Glutamatergic neuron (in vitro differentiated cells): ENCODE results near the gene DHDDS. TPM values are rescaled to one million over a fixed set of nuclear protein-coding genes. Genes with fewer than 3 reads are reported as not detected.

Experiments used
- DNase-seq: peaks from one replicate; pipeline ENCODE4 v3.0.0; 2022
- H3K27ac Mint-ChIP-seq: one replicate; pipeline ENCODE4 v1.8.0; 2020; ENCODE audit warnings: mild to moderate bottlenecking, mixed read lengths, inconsistent platforms; ENCODE audit not compliant: unreplicated experiment
- H3K27me3 Mint-ChIP-seq: one replicate; pipeline ENCODE4 v1.8.0; 2020; ENCODE audit warnings: mild to moderate bottlenecking, moderate library complexity, mixed read lengths, inconsistent platforms; ENCODE audit not compliant: unreplicated experiment
- H3K36me3 Mint-ChIP-seq: one replicate; pipeline ENCODE4 v1.8.0; 2020; ENCODE audit warnings: mild to moderate bottlenecking, mixed read lengths, inconsistent platforms; ENCODE audit not compliant: unreplicated experiment
- H3K4me1 Mint-ChIP-seq: one replicate; pipeline ENCODE4 v1.8.0; 2020; ENCODE audit warnings: mild to moderate bottlenecking, low read depth, mixed read lengths, inconsistent platforms; ENCODE audit not compliant: unreplicated experiment
- H3K4me3 Mint-ChIP-seq: one replicate; pipeline ENCODE4 v1.8.0; 2020; ENCODE audit warnings: mild to moderate bottlenecking, mixed read lengths, inconsistent platforms; ENCODE audit not compliant: unreplicated experiment
- H3K9me3 Mint-ChIP-seq: one replicate; pipeline ENCODE4 v1.8.0; 2020; ENCODE audit warnings: mild to moderate bottlenecking, moderate library complexity, mixed read lengths, inconsistent platforms; ENCODE audit not compliant: unreplicated experiment
- total RNA-seq: library from RNA; stranded (reverse); fragmentation: NEBNext Ultra II Directional; extraction: Animal tissue kit (Norgen Biotek cat#: 25700); gene quantifications from one replicate; pipeline ENCODE4 v1.2.1, GENCODE V29; 2021; ENCODE audit not compliant: unreplicated experiment
- TF ChIP-seq, protein P1 (sequence below): fragments of 200-600 bp; sonication (generic); IDR thresholded peaks from one replicate; pipeline ENCODE4 v1.5.0; 2021; ENCODE audit not compliant: partially characterized antibody, unreplicated experiment

The DHDDS gene
- total RNA-seq, 1 donor from 2014 or later, result 64.6 TPM

DNA sequence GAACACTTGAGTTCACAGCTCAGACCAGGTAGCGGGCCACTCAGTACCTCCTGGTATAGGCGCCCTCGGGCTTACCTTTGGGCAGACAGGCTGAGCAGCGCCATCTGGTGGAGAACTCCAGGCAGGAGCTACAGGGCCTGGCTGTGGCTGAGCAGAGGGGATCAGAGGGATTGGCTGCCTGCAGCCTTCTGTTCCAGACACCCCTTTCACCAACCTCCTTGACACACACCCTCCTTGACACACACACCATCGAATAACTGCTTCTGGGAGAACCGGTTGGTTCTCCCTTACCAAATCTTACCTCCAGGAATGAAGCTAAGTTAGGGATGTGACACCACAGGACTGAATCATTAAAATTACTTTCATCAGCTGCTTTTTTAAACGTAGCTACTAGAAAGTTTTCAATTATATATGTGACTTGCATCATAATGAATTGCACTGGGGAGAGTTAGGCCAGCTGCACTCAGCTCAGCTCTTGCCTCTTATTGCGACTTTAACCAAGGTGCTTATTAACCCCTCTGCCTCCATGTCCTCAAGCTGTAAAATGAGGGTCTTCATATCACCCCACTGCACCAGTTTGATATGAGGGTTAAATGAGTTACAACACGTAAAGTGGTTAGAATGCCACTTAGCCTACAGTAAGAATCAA is 14.9 kb upstream of the DHDDS start:
- peak overlapping the region; percentile 34 for H3K4me3 Mint-ChIP-seq
- peaks cover 18% of the 10 kb centered on the region for H3K4me1 Mint-ChIP-seq
- peaks cover 3% of the 10 kb centered on the region for H3K27me3 Mint-ChIP-seq
- H3K36me3 Mint-ChIP-seq, result no peaks in the 10 kb centered on the region
- H3K9me3 Mint-ChIP-seq, result peaks cover 2% of the 10 kb centered on the region
- no peak overlapping the region for H3K27ac Mint-ChIP-seq
- DNase-seq, result peak; percentile 89
- TF ChIP-seq, protein P1, sequence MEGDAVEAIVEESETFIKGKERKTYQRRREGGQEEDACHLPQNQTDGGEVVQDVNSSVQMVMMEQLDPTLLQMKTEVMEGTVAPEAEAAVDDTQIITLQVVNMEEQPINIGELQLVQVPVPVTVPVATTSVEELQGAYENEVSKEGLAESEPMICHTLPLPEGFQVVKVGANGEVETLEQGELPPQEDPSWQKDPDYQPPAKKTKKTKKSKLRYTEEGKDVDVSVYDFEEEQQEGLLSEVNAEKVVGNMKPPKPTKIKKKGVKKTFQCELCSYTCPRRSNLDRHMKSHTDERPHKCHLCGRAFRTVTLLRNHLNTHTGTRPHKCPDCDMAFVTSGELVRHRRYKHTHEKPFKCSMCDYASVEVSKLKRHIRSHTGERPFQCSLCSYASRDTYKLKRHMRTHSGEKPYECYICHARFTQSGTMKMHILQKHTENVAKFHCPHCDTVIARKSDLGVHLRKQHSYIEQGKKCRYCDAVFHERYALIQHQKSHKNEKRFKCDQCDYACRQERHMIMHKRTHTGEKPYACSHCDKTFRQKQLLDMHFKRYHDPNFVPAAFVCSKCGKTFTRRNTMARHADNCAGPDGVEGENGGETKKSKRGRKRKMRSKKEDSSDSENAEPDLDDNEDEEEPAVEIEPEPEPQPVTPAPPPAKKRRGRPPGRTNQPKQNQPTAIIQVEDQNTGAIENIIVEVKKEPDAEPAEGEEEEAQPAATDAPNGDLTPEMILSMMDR, result peak; percentile 90

DNA sequence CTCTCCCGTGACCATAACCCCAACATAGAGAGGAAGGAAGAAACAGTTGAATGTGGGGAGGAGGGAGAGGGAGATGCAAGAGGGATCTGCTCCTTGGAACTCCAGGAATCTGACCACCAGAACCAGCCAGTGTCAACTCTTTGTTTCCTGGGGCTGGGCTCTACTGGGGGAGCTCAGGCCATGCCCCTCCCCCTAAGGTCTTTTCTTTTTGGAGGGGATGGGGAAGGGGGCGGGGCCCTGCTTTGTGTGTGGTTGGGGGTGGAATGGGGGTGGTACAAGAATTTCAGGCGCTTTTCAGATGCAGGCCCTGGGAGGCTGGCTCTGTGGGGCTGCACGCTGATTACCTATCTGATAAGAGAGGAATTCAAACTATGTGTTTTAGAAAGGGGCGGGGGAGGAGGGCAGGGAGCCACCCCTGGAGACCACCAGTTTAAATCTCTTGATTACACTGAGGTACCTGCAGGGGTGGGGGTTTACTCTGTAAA is 13.2 kb upstream of the DHDDS start:
- Mint-ChIP-seq H3K9me3 (peaks cover 2% of the 10 kb centered on the region), H3K27me3 (peaks cover 2% of the 10 kb centered on the region), H3K36me3 (no peaks in the 10 kb centered on the region), H3K4me1 (peaks cover 11% of the 10 kb centered on the region), H3K4me3 (peak overlapping the region; percentile 46), H3K27ac (no peak overlapping the region)
- TF ChIP-seq, protein P1, result no peak
- no peak for DNase-seq

DNA sequence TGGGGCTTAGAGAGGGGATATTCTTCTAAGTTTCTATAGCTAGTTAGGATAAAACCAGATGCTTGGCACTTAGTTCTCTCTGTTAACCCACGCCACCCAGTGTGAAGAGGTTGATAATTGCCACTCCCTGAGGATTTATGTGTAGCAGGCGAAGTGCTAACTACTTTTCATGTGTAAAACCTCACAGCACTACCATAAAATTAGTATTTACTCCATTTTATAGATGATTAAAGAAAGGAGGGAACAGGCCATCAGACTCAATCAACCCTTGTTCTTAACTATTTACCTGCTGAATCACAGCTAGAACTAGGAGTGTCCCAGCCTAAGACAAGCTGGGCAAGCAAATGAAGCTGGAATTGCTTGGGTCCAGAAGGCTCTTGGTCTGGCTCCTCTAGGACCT is 12.6 kb upstream of the DHDDS start:
- DNase-seq, result no peak
- Mint-ChIP-seq H3K27me3 (no peaks in the 10 kb centered on the region), H3K4me3 (no peak overlapping the region), H3K36me3 (no peaks in the 10 kb centered on the region), H3K4me1 (peaks cover 11% of the 10 kb centered on the region), H3K9me3 (peaks cover 2% of the 10 kb centered on the region), H3K27ac (no peak overlapping the region)
- TF ChIP-seq, protein P1, result no peak

DNA sequence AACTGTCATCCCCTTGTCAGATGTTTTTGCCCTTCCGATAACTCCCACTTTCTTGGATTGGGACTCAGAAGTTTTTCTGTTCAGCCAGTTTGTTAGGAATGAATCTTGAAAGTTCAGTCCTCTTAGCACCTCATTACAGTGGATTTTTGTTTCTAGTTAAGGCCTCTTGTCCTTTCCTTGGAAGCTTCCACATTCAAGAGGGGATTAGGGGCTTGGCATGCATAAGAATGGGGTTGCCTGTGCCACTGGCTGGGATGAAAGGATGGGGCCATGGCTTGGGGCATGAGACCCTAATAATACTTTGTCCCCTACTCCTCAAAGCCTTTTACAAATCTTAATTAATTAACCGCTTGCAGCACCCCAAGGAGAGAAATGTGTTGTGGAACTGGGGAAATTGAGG is 2.4 kb upstream of the DHDDS start:
- Mint-ChIP-seq H3K9me3 (peaks cover 4% of the 10 kb centered on the region), H3K4me3 (no peak overlapping the region), H3K27ac (no peak overlapping the region), H3K36me3 (no peaks in the 10 kb centered on the region), H3K27me3 (peaks cover 6% of the 10 kb centered on the region), H3K4me1 (peaks cover 6% of the 10 kb centered on the region)
- TF ChIP-seq, protein P1, result no peak
- DNase-seq, result no peak

DNA sequence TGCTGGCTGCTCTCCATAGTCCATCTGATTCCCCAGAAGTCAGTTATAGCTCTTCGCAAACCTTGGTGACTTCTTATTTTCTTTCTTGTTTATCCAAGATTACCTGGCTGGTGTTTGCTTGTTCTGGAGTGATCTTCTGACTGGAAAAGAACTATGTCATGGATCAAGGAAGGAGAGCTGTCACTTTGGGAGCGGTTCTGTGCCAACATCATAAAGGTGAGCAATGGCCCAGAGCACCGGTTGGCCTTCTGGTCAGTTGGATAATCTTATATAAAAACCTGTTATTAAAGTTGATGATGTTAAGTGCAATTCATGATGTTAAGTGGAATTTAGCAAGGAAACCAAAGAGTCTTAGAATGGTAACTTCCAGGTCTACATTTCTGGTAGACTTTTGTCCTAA is 672 bp downstream of the DHDDS start:
- Mint-ChIP-seq H3K4me1 (peaks cover 6% of the 10 kb centered on the region), H3K36me3 (no peaks in the 10 kb centered on the region), H3K27me3 (peaks cover 6% of the 10 kb centered on the region), H3K27ac (peak overlapping the region; percentile 13), H3K9me3 (peaks cover 3% of the 10 kb centered on the region), H3K4me3 (peak overlapping the region; percentile 100)
- DNase-seq, result no peak
- TF ChIP-seq, protein P1, result no peak
